DMS 273 (cell line): Measurements from ENCODE around the gene STEAP3.

Experiments used
- DNase-seq: peaks from one replicate; lab custom pipeline; 2025; ENCODE audit not compliant: unreplicated experiment; lab: John Stamatoyannopoulos, UW

STEAP3 gene

DNA sequence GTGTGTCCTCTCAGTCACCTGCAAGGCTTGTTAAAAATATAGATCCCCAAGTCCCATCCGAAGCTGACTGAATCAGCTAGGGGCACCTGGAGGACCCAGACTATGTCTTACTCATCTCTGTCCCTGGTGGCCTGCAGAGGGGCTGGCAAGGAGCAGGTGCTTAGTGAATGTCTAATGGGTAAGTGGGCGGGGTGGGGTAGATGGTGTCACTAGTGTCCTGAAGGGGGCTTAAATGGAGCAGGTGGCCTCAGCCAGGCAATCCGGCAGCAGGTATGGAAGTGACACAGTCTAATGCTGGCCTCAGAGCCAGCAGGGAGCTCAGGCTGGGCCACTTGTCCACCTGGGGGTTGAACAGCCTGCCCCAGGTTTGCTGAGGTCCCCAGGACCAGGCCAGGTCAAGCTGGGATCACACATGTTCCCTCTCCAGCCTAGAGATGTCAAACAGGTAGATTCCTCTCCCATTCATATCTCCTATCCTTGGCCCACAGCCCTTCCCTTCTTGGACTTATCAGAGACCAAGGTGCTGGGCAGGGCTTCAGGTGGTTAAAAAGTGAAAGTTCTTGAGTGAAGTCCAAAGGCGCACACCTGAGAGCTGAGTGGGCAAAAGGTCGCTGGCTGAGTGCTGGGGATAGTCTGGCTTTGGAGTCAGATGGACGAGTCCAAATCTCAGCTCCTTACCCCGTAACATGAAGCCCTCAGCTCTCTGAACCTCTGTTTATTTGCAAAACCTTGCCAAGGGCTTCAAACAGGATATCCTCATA lies 1.7 kb downstream of the STEAP3 start:
- DNase-seq, result peak; percentile 30

DNA sequence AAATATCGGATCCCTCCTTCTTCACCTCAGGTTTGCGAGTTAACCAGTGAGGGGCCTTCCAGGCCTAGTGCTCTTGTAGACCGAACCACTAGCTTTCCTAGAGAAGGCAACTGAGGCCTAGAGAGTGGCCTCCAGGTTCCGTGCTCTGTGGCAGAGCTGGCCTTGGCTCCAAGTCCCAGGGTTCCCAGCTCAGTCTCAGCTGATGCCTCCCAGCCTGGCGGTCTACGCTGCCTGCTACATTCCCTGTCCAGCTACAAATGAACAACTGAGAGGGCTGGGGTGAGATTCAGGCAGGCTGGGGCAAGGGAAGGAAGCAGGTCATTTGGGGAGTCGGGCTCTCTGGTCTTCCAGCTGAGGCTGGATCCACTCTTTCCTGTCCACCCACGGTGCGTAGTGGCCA lies 2.3 kb downstream of the STEAP3 start:
- no peak for DNase-seq

DNA sequence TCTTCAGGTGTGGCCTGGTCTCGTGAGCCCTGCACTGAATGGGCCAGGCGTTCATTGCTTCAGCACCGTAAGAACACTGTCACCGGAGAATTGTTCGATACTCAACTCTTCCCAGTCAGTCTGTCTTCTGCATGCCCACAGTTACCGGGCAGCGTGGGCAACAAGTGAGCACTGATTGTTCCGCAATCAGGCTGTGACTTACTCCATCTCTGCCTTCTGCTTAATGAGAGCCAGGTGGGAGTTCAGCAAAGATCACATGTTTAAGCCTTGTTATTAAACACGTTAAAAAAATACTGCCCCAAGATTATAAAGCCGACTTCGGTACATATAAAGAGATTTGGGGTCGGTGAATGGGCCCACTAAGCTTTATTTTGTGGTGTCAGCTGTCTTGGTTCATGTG lies 3.7 kb downstream of the STEAP3 start:
- DNase-seq, result no peak

DNA sequence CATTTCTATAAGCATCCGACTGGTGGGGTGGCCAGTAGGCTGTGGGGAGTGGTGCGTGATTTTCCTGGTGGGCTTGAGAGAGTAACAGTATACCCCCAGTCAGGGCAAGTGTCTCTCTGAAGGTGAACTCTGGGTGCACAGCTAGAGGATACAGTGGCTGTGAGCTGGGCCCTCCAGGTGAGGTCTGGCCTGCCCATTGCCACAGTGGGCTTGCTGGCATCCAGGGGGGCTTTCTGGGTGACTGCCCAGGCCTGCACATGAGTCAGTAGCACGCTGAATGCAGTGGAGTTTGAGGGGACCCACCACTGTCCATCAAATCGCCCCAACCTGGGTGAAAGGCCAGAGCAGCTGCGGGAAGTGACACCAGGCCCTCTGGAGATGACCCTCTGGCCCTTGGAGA lies 4.5 kb downstream of the STEAP3 start:
- DNase-seq, result no peak

DNA sequence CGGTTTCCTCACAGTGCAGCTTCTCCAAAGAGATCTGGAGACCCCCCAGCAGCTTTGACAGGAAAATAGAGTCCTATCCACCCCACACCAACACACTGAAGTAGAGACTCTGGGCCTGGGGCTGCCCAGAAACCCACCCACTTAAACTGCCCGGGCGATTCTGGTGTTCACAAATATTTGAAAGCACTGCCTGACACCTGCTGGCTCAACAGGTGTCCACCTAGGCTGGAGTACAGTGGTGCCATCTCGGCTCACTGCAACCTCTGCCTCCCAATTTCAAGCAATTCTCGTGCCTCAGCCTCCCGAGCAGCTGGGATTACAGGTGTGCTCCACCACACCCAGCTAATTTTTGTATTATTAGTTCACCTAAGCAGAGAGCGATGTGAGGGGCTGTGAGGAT lies 5.3 kb downstream of the STEAP3 start:
- no peak for DNase-seq

DNA sequence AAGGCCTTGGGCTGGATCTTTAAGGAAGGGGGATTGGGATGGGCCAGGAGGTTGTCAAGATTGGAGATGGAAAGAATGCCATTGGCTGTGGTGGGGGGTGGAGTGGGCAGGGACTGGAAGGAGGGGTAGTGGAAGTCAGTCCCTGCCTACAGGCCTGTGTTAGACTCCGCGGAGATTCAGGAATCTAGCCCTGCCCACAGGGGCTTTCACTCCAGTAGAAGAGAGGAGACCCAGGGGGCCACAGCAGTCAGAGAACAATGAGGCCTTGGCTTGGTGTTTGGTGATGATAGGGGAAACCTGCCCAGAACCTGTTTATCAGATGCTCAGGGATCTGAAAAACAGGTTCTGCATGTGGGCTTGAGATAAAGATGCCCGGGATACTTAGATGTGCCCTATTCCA lies 6.1 kb downstream of the STEAP3 start:
- no peak for DNase-seq

DNA sequence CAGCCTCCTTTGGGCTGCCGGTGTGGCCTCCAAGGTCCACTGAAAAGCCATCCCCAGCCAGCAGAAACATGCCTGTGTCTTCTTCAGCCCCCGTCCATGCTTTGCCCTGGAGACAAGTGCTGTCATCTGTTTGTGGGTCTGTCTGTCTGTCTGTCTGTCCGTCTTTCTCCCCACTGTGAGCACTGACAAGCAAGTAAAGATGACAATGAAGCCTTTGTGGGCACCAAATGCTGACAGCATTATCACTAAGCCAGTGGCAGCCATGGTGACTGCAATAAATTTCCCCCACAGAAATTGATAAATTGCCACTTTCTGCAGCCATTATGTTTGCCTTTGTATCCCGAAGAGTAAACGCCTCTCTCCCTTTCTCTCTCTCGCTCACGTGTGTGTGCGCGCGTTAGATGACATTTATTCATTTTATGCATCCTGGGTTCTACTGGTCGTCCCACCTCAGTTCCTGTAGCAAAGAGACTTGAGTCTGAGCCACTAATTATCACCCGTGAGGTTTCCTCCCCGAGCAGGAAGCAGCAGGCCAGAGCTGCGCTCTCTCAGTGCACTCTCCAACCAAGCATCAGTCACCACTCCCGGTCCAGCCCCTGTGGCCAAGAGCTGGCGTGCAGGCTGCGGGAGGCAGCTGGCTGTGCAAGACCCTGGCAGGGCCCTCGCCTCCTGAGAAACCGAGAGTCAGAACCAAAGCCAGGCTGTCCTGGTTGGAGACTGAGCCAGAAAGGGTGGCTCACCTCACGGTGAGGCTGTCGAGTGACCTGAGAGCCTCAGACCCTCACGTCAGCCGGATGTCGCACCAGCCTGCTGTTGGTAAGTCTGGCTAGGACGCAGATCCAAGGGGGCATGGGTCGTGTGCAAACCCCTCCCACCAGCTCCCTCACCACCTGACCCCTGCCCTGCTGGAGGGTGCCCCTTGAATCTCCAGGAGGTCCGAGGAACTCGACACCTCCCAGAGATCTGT lies 6.9 kb downstream of the STEAP3 start:
- no peak for DNase-seq

DNA sequence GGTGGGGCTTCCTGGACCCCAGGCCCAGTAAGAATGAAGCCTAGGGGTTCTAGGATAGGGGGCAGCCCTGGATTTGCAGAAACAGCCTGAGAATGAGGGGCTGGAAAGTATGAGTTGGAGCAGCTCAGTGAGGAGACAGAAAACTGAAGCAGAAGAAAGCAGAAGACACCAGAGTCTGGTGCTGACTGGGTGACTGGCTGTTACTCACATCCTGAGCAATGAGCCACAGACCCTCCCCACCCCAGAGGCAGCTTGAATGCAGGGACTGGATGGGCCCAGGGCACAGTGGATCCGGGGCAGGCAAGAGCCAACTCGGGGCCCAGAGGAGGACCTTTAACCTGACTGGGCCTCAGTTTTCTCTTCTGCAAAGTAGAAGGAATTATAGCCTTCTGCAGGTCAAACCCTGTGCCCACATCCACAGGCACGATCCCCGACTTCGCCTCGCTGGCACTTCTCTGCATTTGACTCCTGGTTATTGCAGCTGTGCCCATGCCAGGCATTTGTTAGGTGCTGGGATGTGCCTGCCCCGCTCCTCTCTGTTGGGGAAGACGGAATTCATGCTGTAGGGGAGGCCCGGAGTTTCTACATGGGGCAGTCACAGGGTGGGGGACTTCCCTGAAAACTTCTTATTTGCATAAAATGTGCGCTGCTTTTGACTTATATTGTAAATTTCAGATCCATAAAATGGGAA lies 8.5 kb downstream of the STEAP3 start:
- DNase-seq, result no peak

DNA sequence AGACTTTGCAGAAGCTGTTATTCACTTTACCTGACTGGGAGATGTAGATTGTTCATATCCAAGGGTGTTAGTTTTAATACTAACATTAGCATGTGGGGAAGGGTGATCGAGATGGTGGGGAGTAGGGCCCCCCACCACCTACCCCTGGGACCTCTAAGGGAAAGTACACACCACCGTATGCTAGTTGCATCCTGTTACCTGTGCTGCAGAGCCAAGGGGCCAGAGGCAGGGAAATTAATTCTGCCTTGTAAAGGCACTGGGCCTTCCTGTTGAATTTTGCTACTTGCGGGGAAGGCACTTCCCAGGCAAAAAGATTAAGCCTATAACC lies 9.0 kb downstream of the STEAP3 start:
- no peak for DNase-seq

DNA sequence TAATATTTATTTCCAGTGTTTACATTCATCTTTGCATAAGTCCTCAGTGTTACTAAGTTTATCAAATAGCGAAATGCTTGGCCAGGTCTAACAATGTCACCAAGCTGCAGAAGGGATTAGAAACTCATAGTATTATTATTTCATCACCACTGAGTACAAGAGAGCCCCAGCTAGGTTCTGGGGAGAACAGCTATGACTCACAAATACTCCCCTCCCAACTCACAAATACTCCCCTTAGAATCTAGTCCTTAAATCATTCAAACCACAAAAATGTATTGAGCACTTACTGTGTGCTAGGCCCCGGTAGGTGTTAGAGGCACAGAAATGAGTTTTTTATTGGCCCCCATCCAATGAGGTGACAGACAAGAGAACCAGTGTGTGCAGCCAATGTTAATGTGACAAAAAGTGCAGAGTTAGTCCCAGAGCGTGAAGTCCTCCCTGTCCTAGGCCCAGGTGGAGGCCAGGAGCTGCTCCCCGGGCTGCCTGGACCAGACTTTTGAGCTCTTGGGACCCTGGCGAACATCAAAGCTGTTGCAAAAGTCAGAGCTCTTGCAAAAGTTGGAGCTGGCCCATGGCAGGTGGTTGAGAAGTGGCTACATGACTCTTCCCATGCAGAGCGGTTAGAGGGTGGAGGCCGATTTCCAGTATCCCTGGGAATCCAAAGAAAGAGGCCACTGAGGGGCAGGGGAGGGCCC lies 9.8 kb downstream of the STEAP3 start:
- peak; percentile 37 for DNase-seq

DNA sequence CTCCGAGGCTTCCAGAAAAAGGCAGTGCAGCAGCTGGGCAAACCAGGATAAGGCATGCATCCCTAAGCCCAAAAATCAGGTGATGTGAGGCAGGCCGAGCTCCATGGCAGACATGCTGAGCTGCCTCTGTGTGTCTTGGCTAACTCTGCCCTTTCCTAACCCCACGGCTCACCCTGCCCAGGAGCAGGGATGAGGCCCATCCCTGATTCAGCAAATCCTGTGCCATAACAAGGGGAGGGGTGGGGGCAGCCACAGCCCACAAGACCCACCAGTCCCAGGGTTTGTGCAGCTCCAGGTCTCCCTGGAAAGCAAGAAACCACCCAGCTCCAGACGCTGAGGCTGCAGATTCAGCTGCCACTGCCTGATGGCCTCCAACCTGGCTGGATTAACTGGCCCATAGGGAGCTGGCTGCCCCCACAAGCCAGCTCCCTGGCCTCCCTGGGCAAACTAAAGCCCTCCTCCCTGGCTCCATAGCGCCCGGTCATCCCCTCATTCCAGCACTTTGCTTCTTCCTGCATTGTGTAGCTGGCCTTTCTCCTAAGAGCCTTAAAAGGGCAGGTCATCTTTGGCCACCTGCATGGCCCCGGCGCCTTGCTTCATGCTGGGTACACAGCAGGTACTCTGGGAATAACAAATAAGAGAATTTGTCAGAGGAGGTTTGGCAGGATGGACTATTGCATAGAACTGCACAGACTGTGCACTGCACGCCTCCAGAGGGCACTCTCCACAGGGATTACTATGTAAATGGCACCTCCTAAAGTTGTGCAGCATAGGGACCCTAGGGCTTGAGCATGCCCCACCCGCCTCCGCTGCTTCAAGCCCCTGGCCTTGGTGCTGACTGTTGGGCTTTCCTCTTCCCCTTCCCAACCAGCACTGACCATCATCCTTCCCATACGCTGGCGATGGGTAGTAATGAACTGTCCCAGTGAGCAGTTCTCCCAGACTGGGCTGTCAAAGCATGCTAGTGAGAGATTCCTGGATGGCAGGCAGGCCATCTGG lies 10.7 kb downstream of the STEAP3 start:
- DNase-seq, result peak; percentile 65

DNA sequence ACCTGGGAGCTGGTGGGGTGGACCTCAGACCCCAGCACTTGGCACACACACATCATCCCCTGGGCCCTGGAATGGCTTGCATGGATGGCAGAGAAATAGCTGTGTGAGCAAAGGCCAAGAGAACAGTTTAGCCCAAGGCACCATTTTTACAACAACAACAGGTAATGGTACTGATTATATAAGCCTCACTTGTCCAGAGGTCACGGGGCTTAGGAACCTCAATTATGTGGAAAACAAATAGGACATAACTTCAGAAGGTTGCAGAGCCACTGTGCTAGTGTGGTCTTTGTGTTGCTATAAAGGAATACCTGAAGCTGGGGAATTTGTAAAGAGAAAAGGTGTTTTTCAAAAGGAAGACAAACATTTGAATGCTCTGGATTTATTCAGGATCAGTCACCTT lies 13.2 kb downstream of the STEAP3 start:
- DNase-seq, result no peak

DNA sequence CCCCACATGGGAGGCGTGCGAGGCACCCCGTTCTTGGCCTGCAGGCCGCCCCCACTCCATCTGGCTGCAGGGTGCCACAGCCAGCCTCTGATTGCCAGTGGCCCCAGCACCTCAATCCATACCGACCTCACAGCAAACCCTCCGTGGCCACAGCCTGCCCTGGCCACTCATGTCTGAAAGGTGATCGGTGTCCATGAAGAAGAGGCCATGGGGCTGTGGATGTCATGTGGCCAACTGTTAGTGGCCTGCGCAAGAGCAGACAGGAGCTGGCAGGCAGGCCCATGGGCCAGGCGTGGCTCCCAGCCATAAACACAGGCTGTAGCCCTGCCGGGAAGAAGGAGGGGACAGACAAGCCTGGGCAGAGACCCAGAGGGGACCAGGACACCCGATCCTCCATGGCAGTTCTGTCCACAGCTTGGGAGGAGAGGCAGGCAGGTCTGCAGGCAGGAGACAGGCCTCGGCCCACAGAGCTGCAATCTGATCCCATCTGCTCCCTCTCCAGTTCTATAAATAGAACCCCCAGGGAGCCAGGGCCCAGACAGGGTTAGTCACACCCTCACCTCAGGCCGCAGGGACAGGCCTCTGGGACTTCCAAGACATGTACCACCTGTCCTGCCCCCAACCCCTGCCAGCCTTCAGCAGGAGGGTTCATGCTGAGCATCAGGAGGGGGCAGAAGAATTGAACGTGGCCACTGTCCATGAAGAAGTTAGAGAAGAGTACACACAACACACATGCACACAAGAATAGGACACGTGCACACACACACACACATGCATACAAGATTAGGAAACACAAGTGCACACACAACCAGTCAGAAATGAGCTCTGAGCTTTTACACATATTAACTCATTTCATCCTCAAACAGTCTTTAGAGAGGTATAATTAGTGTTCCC lies 16.9 kb downstream of the STEAP3 start:
- peak; percentile 97 for DNase-seq

DNA sequence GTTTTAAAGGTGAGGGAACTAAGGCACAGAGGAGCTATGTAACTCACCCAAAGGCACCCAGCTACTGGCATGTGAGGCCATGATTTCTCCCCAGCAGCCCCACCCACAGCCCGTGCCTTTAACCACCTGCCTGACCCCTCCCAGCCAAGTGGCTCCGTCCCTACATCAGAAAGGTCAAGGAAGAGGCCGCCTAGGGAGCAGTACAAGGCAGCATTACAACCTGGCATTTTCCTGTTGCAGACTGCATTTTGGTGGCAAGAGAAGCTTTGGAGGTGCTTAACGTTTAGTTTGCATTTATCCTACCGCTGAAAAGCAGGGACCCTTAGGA lies 17.5 kb downstream of the STEAP3 start:
- no peak for DNase-seq

DNA sequence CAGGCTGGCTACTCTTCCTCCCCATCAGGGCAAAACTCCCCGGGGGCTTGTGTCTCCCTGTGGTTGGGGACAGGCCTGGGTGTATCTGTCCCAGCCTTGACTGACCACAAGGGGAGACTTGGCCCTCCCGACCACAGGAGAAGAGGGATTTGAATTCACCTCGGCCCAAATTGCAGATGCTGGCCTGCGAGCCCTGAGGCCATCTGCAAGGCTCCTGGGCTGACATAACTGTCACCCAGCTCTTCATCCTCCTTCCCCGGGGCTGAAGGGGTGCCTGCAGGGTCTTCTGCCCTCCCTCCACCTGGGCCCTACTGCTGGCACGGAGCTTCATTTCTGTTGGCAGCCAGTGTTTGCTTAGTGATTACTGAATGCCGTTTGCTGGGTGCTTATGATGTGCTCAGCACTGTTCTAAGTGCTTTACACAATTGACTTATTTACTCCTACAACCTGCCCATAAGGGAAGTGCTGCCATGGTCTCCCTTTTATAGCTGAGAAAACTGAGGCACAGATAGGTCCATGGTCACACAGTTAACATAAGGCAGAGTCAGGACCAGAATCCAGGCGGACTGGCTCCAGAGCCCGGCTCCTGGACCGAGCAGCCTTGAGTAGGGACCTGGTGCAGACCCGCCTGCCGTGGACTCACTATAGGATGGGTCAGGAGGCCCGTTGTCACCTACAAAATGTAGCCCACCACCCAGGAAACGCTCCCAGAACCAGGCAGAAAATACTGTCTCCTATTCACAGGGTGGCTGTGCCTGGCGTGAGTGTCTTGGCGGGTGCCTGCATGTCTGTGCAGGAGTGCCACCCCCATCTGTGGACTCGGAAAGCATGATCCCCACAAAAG lies 18.9 kb downstream of the STEAP3 start:
- no peak for DNase-seq

DNA sequence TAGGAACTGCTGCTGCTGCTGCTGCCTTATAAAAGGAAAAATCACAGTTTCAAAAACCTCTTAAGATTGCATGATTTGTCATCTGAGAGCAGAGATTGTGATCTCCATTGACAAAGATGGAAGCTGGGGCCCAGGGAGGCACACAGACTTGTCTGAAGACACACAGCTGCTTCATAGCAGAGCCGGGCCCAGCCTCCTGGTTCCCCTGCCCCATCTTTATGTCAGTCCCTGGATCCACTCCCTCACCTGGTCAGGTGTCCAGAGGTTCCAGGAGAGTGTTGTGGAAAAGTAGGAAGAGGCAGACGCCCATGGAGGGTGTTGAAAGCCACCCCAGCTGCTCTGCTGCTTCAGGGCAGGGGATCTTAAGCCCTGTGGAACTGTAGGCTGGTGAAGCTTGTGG lies 20.0 kb downstream of the STEAP3 start:
- no peak for DNase-seq

DNA sequence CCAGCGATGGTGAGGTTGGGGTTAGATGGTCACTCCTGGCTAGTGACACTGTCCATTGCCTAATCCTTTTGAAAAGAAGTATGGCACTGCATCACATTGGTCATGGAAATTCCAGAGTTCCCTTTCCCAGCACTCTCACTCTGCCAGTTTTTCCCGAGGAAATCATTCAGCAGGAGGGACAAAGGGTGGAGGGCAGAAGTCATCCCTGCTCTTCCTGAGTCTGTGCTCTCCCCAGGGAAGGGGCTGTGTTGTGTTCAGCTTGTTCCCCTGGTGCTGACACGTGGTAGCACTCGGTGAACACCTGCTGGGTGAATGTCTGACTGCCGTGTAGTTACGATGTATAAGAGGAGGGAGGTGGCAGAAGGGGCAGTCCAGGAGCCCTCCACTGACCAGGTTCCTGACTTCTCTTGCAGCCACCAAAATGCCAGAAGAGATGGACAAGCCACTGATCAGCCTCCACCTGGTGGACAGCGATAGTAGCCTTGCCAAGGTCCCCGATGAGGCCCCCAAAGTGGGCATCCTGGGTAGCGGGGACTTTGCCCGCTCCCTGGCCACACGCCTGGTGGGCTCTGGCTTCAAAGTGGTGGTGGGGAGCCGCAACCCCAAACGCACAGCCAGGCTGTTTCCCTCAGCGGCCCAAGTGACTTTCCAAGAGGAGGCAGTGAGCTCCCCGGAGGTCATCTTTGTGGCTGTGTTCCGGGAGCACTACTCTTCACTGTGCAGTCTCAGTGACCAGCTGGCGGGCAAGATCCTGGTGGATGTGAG lies 21.6 kb downstream of the STEAP3 start:
- DNase-seq, result no peak

DNA sequence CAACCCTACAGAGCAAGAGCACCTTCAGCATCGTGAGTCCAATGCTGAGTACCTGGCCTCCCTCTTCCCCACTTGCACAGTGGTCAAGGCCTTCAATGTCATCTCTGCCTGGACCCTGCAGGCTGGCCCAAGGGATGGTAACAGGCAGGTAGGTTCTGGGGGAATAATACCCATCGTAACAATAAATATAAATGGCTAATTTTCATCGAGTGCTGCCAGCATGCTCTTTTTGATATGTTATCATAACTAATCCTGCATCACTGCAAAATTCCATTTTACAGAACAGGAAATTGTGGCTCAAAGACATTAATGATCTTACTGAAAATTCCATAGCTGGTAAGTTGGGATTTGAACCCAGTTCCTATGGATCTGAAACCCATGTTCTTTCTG lies 22.2 kb downstream of the STEAP3 start:
- DNase-seq, result no peak
